ENCODE data around the gene MAP3K4. TPM values are rescaled to one million over a fixed set of nuclear protein-coding genes. Genes with fewer than 3 reads are reported as not detected.

MAP3K4 gene
- total RNA-seq, 2 donors from 2014 or later, result 32.1 to 42.2 TPM

- Histone ChIP-seq H3K4me1 (no peaks in the 10 kb centered on the region), H3K27me3 (no peaks in the 10 kb centered on the region), H3K9me3 (no peaks in the 10 kb centered on the region), H3K36me3 (no peaks in the 10 kb centered on the region), H3K9ac (ENCODE audit: low read depth in 2 of 2, low read length in 2 of 2) (no peak overlapping the region), H3K27ac (no peak overlapping the region), H3K4me3 (no peak overlapping the region)
- TF ChIP-seq CTCF (IDR thresholded peaks at IDR 0.05), result no peak
- no peak for DNase-seq
- intact Hi-C loops (cut with DNase I), result no loop called here
Measured at GRCh38 chr6:161108916-161109315, 117.3 kb downstream of the MAP3K4 start.

GRCh38 chr6:161109366-161109765 is 117.8 kb downstream of the MAP3K4 start:
- no peak overlapping the region for H3K4me3 ChIP-seq
- no peak overlapping the region for H3K9ac ChIP-seq (ENCODE audit: low read depth in 2 of 2, low read length in 2 of 2)
- TF ChIP-seq CTCF (IDR thresholded peaks at IDR 0.05), result no peak
- no peak overlapping the region for H3K27ac ChIP-seq
- no peak for DNase-seq
- intact Hi-C loops (cut with DNase I), result no loop called here
- H3K9me3 ChIP-seq, result no peaks in the 10 kb centered on the region
- no peaks in the 10 kb centered on the region for H3K36me3 ChIP-seq
- H3K27me3 ChIP-seq, result no peaks in the 10 kb centered on the region
- H3K4me1 ChIP-seq, result no peaks in the 10 kb centered on the region

- no peak overlapping the region for H3K4me3 ChIP-seq
- TF ChIP-seq CTCF (IDR thresholded peaks at IDR 0.05), result no peak
- H3K27me3 ChIP-seq, result no peaks in the 10 kb centered on the region
- H3K36me3 ChIP-seq, result no peaks in the 10 kb centered on the region
- intact Hi-C loops (cut with DNase I), result no loop called here
- H3K9ac ChIP-seq (ENCODE audit: low read depth in 2 of 2, low read length in 2 of 2), result no peak overlapping the region
- no peaks in the 10 kb centered on the region for H3K4me1 ChIP-seq
- no peaks in the 10 kb centered on the region for H3K9me3 ChIP-seq
- no peak for DNase-seq
- no peak overlapping the region for H3K27ac ChIP-seq
Measured at GRCh38 chr6:161110028-161110779, 118.6 kb downstream of the MAP3K4 start.

- Histone ChIP-seq H3K9ac (ENCODE audit: low read depth in 2 of 2, low read length in 2 of 2) (no peak overlapping the region), H3K27me3 (no peaks in the 10 kb centered on the region), H3K9me3 (no peaks in the 10 kb centered on the region), H3K4me3 (no peak overlapping the region), H3K36me3 (no peaks in the 10 kb centered on the region), H3K27ac (no peak overlapping the region), H3K4me1 (no peaks in the 10 kb centered on the region)
- no peak for DNase-seq
- no peak for TF ChIP-seq CTCF (IDR thresholded peaks at IDR 0.05)
- intact Hi-C loops (cut with DNase I), result no loop called here
Measured at GRCh38 chr6:161111261-161111660, 119.7 kb downstream of the MAP3K4 start.

- intact Hi-C loops (cut with DNase I), result no loop called here
- Histone ChIP-seq H3K4me3 (no peak overlapping the region), H3K36me3 (no peaks in the 10 kb centered on the region), H3K27me3 (no peaks in the 10 kb centered on the region), H3K9me3 (no peaks in the 10 kb centered on the region), H3K9ac (ENCODE audit: low read depth in 2 of 2, low read length in 2 of 2) (no peak overlapping the region), H3K4me1 (no peaks in the 10 kb centered on the region), H3K27ac (no peak overlapping the region)
- no peak for TF ChIP-seq CTCF (IDR thresholded peaks at IDR 0.05)
- DNase-seq, result no peak
Measured at GRCh38 chr6:161115468-161115867, 123.9 kb downstream of the MAP3K4 start.

All from colonic mucosa (tissue), 4 donors.